HEK293 (cell line): Measurements from ENCODE around the gene NUSAP1.

Experiments
- BCL11A ChIP-seq: fragments of 450-650 bp; formaldehyde crosslinking; IDR thresholded peaks from 2 replicates; pipeline ENCODE4 v1.5.1; 2016; ENCODE audit warnings: low read depth, missing biosample characterization, missing genetic modification characterization
- GLIS2 ChIP-seq: fragments of 450-650 bp; formaldehyde crosslinking; IDR thresholded peaks from 2 replicates; pipeline ENCODE4 v1.5.1; 2016; ENCODE audit warnings: missing biosample characterization, missing genetic modification characterization
- MEIS1 ChIP-seq: sonication (generic); formaldehyde crosslinking; IDR thresholded peaks from 2 replicates; pipeline ENCODE4 v1.8.1; 2022; ENCODE audit warnings: missing genetic modification reagents, mild to moderate bottlenecking, borderline replicate concordance
- MYNN ChIP-seq: fragments of 450-650 bp; formaldehyde crosslinking; IDR thresholded peaks from 2 replicates; pipeline ENCODE4 v1.5.1; 2016; ENCODE audit warnings: missing biosample characterization, missing genetic modification characterization, borderline replicate concordance
- RBAK ChIP-seq: fragments of 450-650 bp; formaldehyde crosslinking; IDR thresholded peaks from 2 replicates; pipeline ENCODE4 v1.5.1; 2016; ENCODE audit warnings: missing biosample characterization, missing genetic modification characterization
- TRIM28 ChIP-seq: IDR thresholded peaks from 2 replicates; pipeline ENCODE4 v1.6.1; 2011; ENCODE audit warnings: low read length, control low read depth, borderline replicate concordance
- ZBTB17 ChIP-seq: fragments of 450-650 bp; formaldehyde crosslinking; IDR thresholded peaks from 2 replicates; pipeline ENCODE4 v1.5.1; 2016; ENCODE audit warnings: missing biosample characterization, missing genetic modification characterization
- ZEB2 ChIP-seq: fragments of 450-650 bp; formaldehyde crosslinking; IDR thresholded peaks from 2 replicates; pipeline ENCODE4 v1.5.1; 2016; ENCODE audit warnings: missing biosample characterization, missing genetic modification characterization
- ZIC2 ChIP-seq: fragments of 450-650 bp; formaldehyde crosslinking; IDR thresholded peaks from 2 replicates; pipeline ENCODE4 v1.5.1; 2016; ENCODE audit warnings: missing biosample characterization, missing genetic modification characterization
- ZNF140 ChIP-seq: fragments of 450-650 bp; formaldehyde crosslinking; IDR thresholded peaks from 2 replicates; pipeline ENCODE4 v1.5.1; 2016; ENCODE audit warnings: missing biosample characterization, missing genetic modification characterization
- ZNF155 ChIP-seq: fragments of 450-650 bp; formaldehyde crosslinking; IDR thresholded peaks from 2 replicates; pipeline ENCODE4 v1.5.1; 2016; ENCODE audit warnings: missing biosample characterization, missing genetic modification characterization
- ZNF169 ChIP-seq: fragments of 450-650 bp; formaldehyde crosslinking; IDR thresholded peaks from 2 replicates; pipeline ENCODE4 v1.5.1; 2016; ENCODE audit warnings: missing biosample characterization, missing genetic modification characterization
- ZNF24 ChIP-seq: fragments of 450-650 bp; formaldehyde crosslinking; IDR thresholded peaks from 2 replicates; pipeline ENCODE4 v1.5.1; 2016; ENCODE audit warnings: missing biosample characterization, missing genetic modification characterization
- ZNF266 ChIP-seq: fragments of 450-650 bp; formaldehyde crosslinking; IDR thresholded peaks from 2 replicates; pipeline ENCODE4 v1.5.1; 2016; ENCODE audit warnings: missing biosample characterization, missing genetic modification characterization, low read depth
- ZNF324 ChIP-seq: fragments of 450-650 bp; formaldehyde crosslinking; IDR thresholded peaks from 2 replicates; pipeline ENCODE4 v1.5.1; 2016; ENCODE audit warnings: missing biosample characterization, missing genetic modification characterization
- ZNF354C ChIP-seq: fragments of 450-650 bp; formaldehyde crosslinking; IDR thresholded peaks from 2 replicates; pipeline ENCODE4 v1.5.1; 2016; ENCODE audit warnings: missing biosample characterization, missing genetic modification characterization, low read depth, borderline replicate concordance
- ZNF423 ChIP-seq: fragments of 450-650 bp; formaldehyde crosslinking; IDR thresholded peaks from 2 replicates; pipeline ENCODE4 v1.5.1; 2016; ENCODE audit warnings: missing biosample characterization, missing genetic modification characterization
- ZNF473 ChIP-seq: fragments of 450-650 bp; formaldehyde crosslinking; IDR thresholded peaks from 2 replicates; pipeline ENCODE4 v1.5.1; 2017; ENCODE audit warnings: missing biosample characterization, missing genetic modification characterization
- ZNF510 ChIP-seq: fragments of 450-650 bp; formaldehyde crosslinking; IDR thresholded peaks from 2 replicates; pipeline ENCODE4 v1.5.1; 2018; ENCODE audit warnings: mild to moderate bottlenecking, missing genetic modification characterization, missing biosample characterization; ENCODE audit not compliant: insufficient replicate concordance
- ZNF544 ChIP-seq: fragments of 450-650 bp; formaldehyde crosslinking; IDR thresholded peaks from 2 replicates; pipeline ENCODE4 v1.5.0; 2017; ENCODE audit warnings: missing biosample characterization, missing genetic modification characterization
- ZNF610 ChIP-seq: fragments of 450-650 bp; formaldehyde crosslinking; IDR thresholded peaks from 2 replicates; pipeline ENCODE4 v1.5.1; 2016; ENCODE audit warnings: missing biosample characterization, missing genetic modification characterization, borderline replicate concordance
- ZNF768 ChIP-seq: fragments of 450-650 bp; formaldehyde crosslinking; IDR thresholded peaks from 2 replicates; pipeline ENCODE4 v1.5.1; 2018; ENCODE audit warnings: missing biosample characterization, mild to moderate bottlenecking, missing genetic modification characterization
- ZNF785 ChIP-seq: fragments of 450-650 bp; formaldehyde crosslinking; IDR thresholded peaks from 2 replicates; pipeline ENCODE4 v1.5.1; 2016; ENCODE audit warnings: missing biosample characterization, missing genetic modification characterization
- ZNF843 ChIP-seq: fragments of 450-650 bp; formaldehyde crosslinking; IDR thresholded peaks from 2 replicates; pipeline ENCODE4 v1.5.1; 2016; ENCODE audit warnings: missing biosample characterization, missing genetic modification characterization
- ZSCAN23 ChIP-seq: fragments of 450-650 bp; formaldehyde crosslinking; IDR thresholded peaks from 2 replicates; pipeline ENCODE4 v1.5.1; 2016; ENCODE audit warnings: missing biosample characterization, missing genetic modification characterization
- TF ChIP-seq, protein P1 (sequence below): fragments of 450-650 bp; formaldehyde crosslinking; IDR thresholded peaks from 2 replicates; pipeline ENCODE4 v1.5.1; 2016; ENCODE audit warnings: missing biosample characterization, missing genetic modification characterization
- TF ChIP-seq, protein P2 (sequence below): fragments of 450-650 bp; formaldehyde crosslinking; IDR thresholded peaks from 2 replicates; pipeline ENCODE4 v1.5.1; 2016; ENCODE audit warnings: missing biosample characterization, missing genetic modification characterization
- TF ChIP-seq, protein P3 (sequence below): fragments of 450-650 bp; formaldehyde crosslinking; IDR thresholded peaks from 2 replicates; pipeline ENCODE4 v1.5.1; 2016; ENCODE audit warnings: missing biosample characterization, missing genetic modification characterization
- TF ChIP-seq, protein P4 (sequence below): fragments of 450-650 bp; formaldehyde crosslinking; IDR thresholded peaks from 2 replicates; pipeline ENCODE4 v1.5.1; 2016; ENCODE audit warnings: missing biosample characterization, missing genetic modification characterization
- TF ChIP-seq, protein P5 (sequence below): fragments of 450-650 bp; formaldehyde crosslinking; IDR thresholded peaks from 2 replicates; pipeline ENCODE4 v1.5.1; 2016; ENCODE audit warnings: missing biosample characterization, missing genetic modification characterization

The NUSAP1 gene

DNA sequence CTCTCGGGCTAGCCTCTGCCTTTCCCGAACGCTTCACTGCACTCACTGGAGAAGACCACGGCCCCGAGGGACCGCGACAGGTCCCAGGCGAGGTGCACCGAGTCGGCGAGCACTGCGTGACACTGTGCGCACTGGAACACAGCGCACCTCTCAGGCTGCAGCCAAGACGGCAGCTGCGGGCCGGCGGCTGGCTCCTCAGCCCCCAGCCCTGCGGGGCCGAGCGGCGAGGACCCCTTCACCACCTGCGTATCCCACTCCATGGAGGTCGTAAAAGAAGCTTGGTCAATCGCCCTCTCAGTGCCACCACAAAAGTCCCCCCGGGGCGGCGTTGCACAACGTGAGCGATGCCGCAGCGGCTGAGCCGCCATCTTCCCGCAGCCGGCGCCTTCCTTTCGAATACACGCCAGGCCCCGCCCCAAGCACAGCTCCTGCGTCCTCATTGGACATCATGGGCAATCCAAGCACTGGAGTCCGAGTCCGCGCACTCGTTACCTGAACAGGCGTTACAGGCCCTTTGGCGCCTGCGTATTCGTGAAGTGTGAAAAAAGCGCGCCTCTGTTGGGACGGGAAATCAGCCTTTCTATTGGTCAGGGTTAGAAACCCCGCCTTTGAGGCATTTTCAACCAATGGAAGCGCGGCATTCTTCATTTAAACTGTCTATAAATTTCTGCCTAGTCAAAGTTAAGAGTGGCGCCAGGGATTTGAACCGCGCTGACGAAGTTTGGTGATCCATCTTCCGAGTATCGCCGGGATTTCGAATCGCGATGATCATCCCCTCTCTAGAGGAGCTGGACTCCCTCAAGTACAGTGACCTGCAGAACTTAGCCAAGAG, at the start of gene NUSAP1, which contains the start of gene OIP5 (continued):
- TF ChIP-seq ZNF140 (no peak), ZNF324 (peak; percentile 78), ZSCAN23 (tag by site-specific recombination) (peak; percentile 64; the same call in 1 of the 2 replicates), ZNF354C (tag by site-specific recombination) (no peak), GLIS2 (tag by site-specific recombination) (peak; percentile 61; the same call in 1 of the 2 replicates), MEIS1 (CRISPR knock-in tag) (no peak), RBAK (tag by site-specific recombination) (no peak), ZNF169 (no peak), TRIM28 (peak; percentile 20; the same call in 1 of the 2 replicates), ZBTB17 (peak; percentile 90), ZNF768 (tag by site-specific recombination) (no peak), ZNF510 (tag by site-specific recombination) (no peak), ZIC2 (no peak; the same call in 1 of the 2 replicates), ZNF24 (tag by site-specific recombination) (0 out of 2 replicates have a peak, but pooled peaks have one; percentile 49), ZNF785 (tag by site-specific recombination) (peak; percentile 97), ZEB2 (tag by site-specific recombination) (peak; percentile 76; the same call in 1 of the 2 replicates), ZNF473 (tag by site-specific recombination) (no peak), ZNF155 (tag by site-specific recombination) (no peak), ZNF423 (peak; percentile 48; the same call in 1 of the 2 replicates), MYNN (tag by site-specific recombination) (peak; percentile 44; the same call in 1 of the 2 replicates), ZNF266 (tag by site-specific recombination) (no peak), ZNF843 (peak; percentile 42; the same call in 1 of the 2 replicates), ZNF610 (tag by site-specific recombination) (peak; percentile 64), BCL11A (tag by site-specific recombination) (no peak), ZNF544 (tag by site-specific recombination) (no peak)
- TF ChIP-seq, protein P1, sequence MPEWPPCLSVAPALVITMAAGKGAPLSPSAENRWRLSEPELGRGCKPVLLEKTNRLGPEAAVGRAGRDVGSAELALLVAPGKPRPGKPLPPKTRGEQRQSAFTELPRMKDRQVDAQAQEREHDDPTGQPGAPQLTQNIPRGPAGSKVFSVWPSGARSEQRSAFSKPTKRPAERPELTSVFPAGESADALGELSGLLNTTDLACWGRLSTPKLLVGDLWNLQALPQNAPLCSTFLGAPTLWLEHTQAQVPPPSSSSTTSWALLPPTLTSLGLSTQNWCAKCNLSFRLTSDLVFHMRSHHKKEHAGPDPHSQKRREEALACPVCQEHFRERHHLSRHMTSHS: no peak
- TF ChIP-seq, protein P2, sequence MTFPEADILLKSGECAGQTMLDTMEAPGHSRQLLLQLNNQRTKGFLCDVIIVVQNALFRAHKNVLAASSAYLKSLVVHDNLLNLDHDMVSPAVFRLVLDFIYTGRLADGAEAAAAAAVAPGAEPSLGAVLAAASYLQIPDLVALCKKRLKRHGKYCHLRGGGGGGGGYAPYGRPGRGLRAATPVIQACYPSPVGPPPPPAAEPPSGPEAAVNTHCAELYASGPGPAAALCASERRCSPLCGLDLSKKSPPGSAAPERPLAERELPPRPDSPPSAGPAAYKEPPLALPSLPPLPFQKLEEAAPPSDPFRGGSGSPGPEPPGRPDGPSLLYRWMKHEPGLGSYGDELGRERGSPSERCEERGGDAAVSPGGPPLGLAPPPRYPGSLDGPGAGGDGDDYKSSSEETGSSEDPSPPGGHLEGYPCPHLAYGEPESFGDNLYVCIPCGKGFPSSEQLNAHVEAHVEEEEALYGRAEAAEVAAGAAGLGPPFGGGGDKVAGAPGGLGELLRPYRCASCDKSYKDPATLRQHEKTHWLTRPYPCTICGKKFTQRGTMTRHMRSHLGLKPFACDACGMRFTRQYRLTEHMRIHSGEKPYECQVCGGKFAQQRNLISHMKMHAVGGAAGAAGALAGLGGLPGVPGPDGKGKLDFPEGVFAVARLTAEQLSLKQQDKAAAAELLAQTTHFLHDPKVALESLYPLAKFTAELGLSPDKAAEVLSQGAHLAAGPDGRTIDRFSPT: no peak
- TF ChIP-seq, protein P3, sequence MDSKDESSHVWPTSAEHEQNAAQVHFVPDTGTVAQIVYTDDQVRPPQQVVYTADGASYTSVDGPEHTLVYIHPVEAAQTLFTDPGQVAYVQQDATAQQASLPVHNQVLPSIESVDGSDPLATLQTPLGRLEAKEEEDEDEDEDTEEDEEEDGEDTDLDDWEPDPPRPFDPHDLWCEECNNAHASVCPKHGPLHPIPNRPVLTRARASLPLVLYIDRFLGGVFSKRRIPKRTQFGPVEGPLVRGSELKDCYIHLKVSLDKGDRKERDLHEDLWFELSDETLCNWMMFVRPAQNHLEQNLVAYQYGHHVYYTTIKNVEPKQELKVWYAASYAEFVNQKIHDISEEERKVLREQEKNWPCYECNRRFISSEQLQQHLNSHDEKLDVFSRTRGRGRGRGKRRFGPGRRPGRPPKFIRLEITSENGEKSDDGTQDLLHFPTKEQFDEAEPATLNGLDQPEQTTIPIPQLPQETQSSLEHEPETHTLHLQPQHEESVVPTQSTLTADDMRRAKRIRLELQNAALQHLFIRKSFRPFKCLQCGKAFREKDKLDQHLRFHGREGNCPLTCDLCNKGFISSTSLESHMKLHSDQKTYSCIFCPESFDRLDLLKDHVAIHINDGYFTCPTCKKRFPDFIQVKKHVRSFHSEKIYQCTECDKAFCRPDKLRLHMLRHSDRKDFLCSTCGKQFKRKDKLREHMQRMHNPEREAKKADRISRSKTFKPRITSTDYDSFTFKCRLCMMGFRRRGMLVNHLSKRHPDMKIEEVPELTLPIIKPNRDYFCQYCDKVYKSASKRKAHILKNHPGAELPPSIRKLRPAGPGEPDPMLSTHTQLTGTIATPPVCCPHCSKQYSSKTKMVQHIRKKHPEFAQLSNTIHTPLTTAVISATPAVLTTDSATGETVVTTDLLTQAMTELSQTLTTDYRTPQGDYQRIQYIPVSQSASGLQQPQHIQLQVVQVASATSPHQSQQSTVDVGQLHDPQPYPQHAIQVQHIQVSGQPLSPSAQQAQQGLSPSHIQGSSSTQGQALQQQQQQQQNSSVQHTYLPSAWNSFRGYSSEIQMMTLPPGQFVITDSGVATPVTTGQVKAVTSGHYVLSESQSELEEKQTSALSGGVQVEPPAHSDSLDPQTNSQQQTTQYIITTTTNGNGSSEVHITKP (tag by site-specific recombination): no peak
- TF ChIP-seq, protein P4, sequence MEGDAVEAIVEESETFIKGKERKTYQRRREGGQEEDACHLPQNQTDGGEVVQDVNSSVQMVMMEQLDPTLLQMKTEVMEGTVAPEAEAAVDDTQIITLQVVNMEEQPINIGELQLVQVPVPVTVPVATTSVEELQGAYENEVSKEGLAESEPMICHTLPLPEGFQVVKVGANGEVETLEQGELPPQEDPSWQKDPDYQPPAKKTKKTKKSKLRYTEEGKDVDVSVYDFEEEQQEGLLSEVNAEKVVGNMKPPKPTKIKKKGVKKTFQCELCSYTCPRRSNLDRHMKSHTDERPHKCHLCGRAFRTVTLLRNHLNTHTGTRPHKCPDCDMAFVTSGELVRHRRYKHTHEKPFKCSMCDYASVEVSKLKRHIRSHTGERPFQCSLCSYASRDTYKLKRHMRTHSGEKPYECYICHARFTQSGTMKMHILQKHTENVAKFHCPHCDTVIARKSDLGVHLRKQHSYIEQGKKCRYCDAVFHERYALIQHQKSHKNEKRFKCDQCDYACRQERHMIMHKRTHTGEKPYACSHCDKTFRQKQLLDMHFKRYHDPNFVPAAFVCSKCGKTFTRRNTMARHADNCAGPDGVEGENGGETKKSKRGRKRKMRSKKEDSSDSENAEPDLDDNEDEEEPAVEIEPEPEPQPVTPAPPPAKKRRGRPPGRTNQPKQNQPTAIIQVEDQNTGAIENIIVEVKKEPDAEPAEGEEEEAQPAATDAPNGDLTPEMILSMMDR: peak; percentile 88
- TF ChIP-seq, protein P5, sequence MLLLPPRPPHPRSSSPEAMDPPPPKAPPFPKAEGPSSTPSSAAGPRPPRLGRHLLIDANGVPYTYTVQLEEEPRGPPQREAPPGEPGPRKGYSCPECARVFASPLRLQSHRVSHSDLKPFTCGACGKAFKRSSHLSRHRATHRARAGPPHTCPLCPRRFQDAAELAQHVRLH: 0 out of 2 replicates have a peak, but pooled peaks have one; percentile 35
